Measurements from ENCODE around the gene HMCN1.

The HMCN1 gene

GRCh38 chr1:185720633-185721272, 13.4 kb upstream of the HMCN1 start:
- no peak overlapping the region for H3K4me3 ChIP-seq (ENCODE audit: low read depth, low read length)
- no peak overlapping the region for H4K12ac ChIP-seq (ENCODE audit: low read depth, low read length)
- DNase-seq = peak; percentile 9 to 65
- H3K27ac ChIP-seq (ENCODE audit: low read depth, low read length) = no peak overlapping the region
- H3K79me2 ChIP-seq (ENCODE audit: control insufficient read depth, insufficient read depth, low read length, poor library complexity) = no peaks in the 10 kb centered on the region
- no peak overlapping the region for H3K14ac ChIP-seq (ENCODE audit: low read length)
- no peaks in the 10 kb centered on the region for H3K36me3 ChIP-seq (ENCODE audit: control insufficient read depth in 1 of 2, insufficient read depth in 2 of 2, low read length in 2 of 2)
- no peak overlapping the region for H3K9ac ChIP-seq (ENCODE audit: low read length)
- no peak overlapping the region for H2BK5ac ChIP-seq (ENCODE audit: low read depth, low read length, poor library complexity)
- H3K4ac ChIP-seq (ENCODE audit: low read depth, low read length) = no peak overlapping the region
- no peak overlapping the region for H4K91ac ChIP-seq (ENCODE audit: low read depth, low read length)
- no peaks in the 10 kb centered on the region for H3K27me3 ChIP-seq (ENCODE audit: insufficient read depth, low read length)
- H3K4me1 ChIP-seq (ENCODE audit: control insufficient read depth in 1 of 2, insufficient read depth in 2 of 2, low read length in 2 of 2) = no peaks in the 10 kb centered on the region
- H3K79me1 ChIP-seq (ENCODE audit: low read length) = no peaks in the 10 kb centered on the region
- no peak overlapping the region for H2BK120ac ChIP-seq (ENCODE audit: insufficient read depth, low read length, poor library complexity)
- H2AK5ac ChIP-seq (ENCODE audit: low read length) = no peak overlapping the region
- H3K4me2 ChIP-seq (ENCODE audit: low read length) = no peak overlapping the region
- no peak overlapping the region for H4K8ac ChIP-seq (ENCODE audit: low read depth, low read length)
- H3K9me3 ChIP-seq (ENCODE audit: insufficient read depth, low read depth, low read length) = no peaks in the 10 kb centered on the region
- no peak overlapping the region for H2AFZ ChIP-seq (ENCODE audit: insufficient read depth, low read length, poor library complexity)
- WGBS (ENCODE audit: extremely low coverage, insufficient coverage, insufficient read length) = no CpG with 5 or more reads among the region's 2 CpGs
- no peak overlapping the region for H3K18ac ChIP-seq (ENCODE audit: low read length)
- no peak overlapping the region for H2BK12ac ChIP-seq (ENCODE audit: low read length)
- no peak overlapping the region for H3K23ac ChIP-seq (ENCODE audit: low read length)

DNA sequence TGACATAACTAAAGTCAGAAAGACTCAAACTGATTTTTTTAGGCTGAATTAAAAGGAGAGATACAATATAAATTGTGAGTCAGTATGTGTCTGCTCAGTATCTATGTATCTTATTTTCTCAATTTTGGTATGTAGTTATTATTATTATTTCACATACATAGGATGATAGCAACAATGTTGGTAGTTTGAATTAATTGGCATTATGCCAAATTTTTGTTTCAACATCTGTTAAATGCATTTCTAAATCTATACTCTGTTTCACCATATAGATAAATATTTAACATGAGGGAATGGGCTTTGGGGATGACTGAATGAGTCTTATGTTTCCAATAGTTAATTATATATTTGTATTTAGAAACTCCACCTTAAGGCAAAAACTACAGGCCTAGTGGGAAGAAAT, 12.6 kb upstream of the HMCN1 start:
- no peak overlapping the region for H3K9ac ChIP-seq (ENCODE audit: low read length)
- no peak overlapping the region for H3K14ac ChIP-seq (ENCODE audit: low read length)
- no peak overlapping the region for H3K4ac ChIP-seq (ENCODE audit: low read depth, low read length)
- no peaks in the 10 kb centered on the region for H3K27me3 ChIP-seq (ENCODE audit: insufficient read depth, low read length)
- H3K23ac ChIP-seq (ENCODE audit: low read length) = no peak overlapping the region
- H3K4me3 ChIP-seq (ENCODE audit: low read depth, low read length) = no peak overlapping the region
- no peak overlapping the region for H3K4me2 ChIP-seq (ENCODE audit: low read length)
- H3K27ac ChIP-seq (ENCODE audit: low read depth, low read length) = no peak overlapping the region
- no peaks in the 10 kb centered on the region for H3K79me1 ChIP-seq (ENCODE audit: low read length)
- H3K9me3 ChIP-seq (ENCODE audit: insufficient read depth, low read depth, low read length) = no peaks in the 10 kb centered on the region
- no peak overlapping the region for H2BK5ac ChIP-seq (ENCODE audit: low read depth, low read length, poor library complexity)
- DNase-seq = no peak
- no peak overlapping the region for H4K8ac ChIP-seq (ENCODE audit: low read depth, low read length)
- no peaks in the 10 kb centered on the region for H3K4me1 ChIP-seq (ENCODE audit: control insufficient read depth in 1 of 2, insufficient read depth in 2 of 2, low read length in 2 of 2)
- H3K36me3 ChIP-seq (ENCODE audit: control insufficient read depth in 1 of 2, insufficient read depth in 2 of 2, low read length in 2 of 2) = no peaks in the 10 kb centered on the region
- H2BK120ac ChIP-seq (ENCODE audit: insufficient read depth, low read length, poor library complexity) = no peak overlapping the region
- no peak overlapping the region for H4K12ac ChIP-seq (ENCODE audit: low read depth, low read length)
- no peaks in the 10 kb centered on the region for H3K79me2 ChIP-seq (ENCODE audit: control insufficient read depth, insufficient read depth, low read length, poor library complexity)
- no peak overlapping the region for H4K91ac ChIP-seq (ENCODE audit: low read depth, low read length)
- no peak overlapping the region for H2BK12ac ChIP-seq (ENCODE audit: low read length)
- H2AK5ac ChIP-seq (ENCODE audit: low read length) = no peak overlapping the region
- H3K18ac ChIP-seq (ENCODE audit: low read length) = no peak overlapping the region
- H2AFZ ChIP-seq (ENCODE audit: insufficient read depth, low read length, poor library complexity) = no peak overlapping the region

- H2AK5ac ChIP-seq (ENCODE audit: low read length) = no peak overlapping the region
- H3K27me3 ChIP-seq (ENCODE audit: insufficient read depth, low read length) = no peaks in the 10 kb centered on the region
- no peak overlapping the region for H2BK120ac ChIP-seq (ENCODE audit: insufficient read depth, low read length, poor library complexity)
- H2AFZ ChIP-seq (ENCODE audit: insufficient read depth, low read length, poor library complexity) = no peak overlapping the region
- H4K91ac ChIP-seq (ENCODE audit: low read depth, low read length) = no peak overlapping the region
- H3K23ac ChIP-seq (ENCODE audit: low read length) = no peak overlapping the region
- no peak overlapping the region for H4K8ac ChIP-seq (ENCODE audit: low read depth, low read length)
- H3K27ac ChIP-seq (ENCODE audit: low read depth, low read length) = no peak overlapping the region
- H3K4me2 ChIP-seq (ENCODE audit: low read length) = no peak overlapping the region
- H4K12ac ChIP-seq (ENCODE audit: low read depth, low read length) = no peak overlapping the region
- WGBS (ENCODE audit: extremely low coverage, insufficient coverage, insufficient read length) = no CpG with 5 or more reads among the region's 2 CpGs
- H2BK5ac ChIP-seq (ENCODE audit: low read depth, low read length, poor library complexity) = no peak overlapping the region
- DNase-seq = no peak
- no peak overlapping the region for H3K4me3 ChIP-seq (ENCODE audit: low read depth, low read length)
- H2BK12ac ChIP-seq (ENCODE audit: low read length) = no peak overlapping the region
- H3K79me1 ChIP-seq (ENCODE audit: low read length) = no peaks in the 10 kb centered on the region
- no peak overlapping the region for H3K4ac ChIP-seq (ENCODE audit: low read depth, low read length)
- no peak overlapping the region for H3K9ac ChIP-seq (ENCODE audit: low read length)
- no peaks in the 10 kb centered on the region for H3K36me3 ChIP-seq (ENCODE audit: control insufficient read depth in 1 of 2, insufficient read depth in 2 of 2, low read length in 2 of 2)
- no peaks in the 10 kb centered on the region for H3K79me2 ChIP-seq (ENCODE audit: control insufficient read depth, insufficient read depth, low read length, poor library complexity)
- H3K14ac ChIP-seq (ENCODE audit: low read length) = no peak overlapping the region
- no peaks in the 10 kb centered on the region for H3K4me1 ChIP-seq (ENCODE audit: control insufficient read depth in 1 of 2, insufficient read depth in 2 of 2, low read length in 2 of 2)
- no peak overlapping the region for H3K18ac ChIP-seq (ENCODE audit: low read length)
- no peaks in the 10 kb centered on the region for H3K9me3 ChIP-seq (ENCODE audit: insufficient read depth, low read depth, low read length)
These were observed 12.1 kb upstream of the HMCN1 start for GRCh38 chr1:185722098-185722497.

GRCh38 chr1:185727726-185728125, 6.5 kb upstream of the HMCN1 start:
- Histone ChIP-seq H3K18ac (ENCODE audit: low read length) (no peak overlapping the region), H3K27me3 (ENCODE audit: insufficient read depth, low read length) (no peaks in the 10 kb centered on the region), H3K79me2 (ENCODE audit: control insufficient read depth, insufficient read depth, low read length, poor library complexity) (no peaks in the 10 kb centered on the region), H3K4ac (ENCODE audit: low read depth, low read length) (no peak overlapping the region), H3K4me2 (ENCODE audit: low read length) (no peak overlapping the region), H2BK120ac (ENCODE audit: insufficient read depth, low read length, poor library complexity) (no peak overlapping the region), H3K27ac (ENCODE audit: low read depth, low read length) (no peak overlapping the region), H3K23ac (ENCODE audit: low read length) (no peak overlapping the region), H4K12ac (ENCODE audit: low read depth, low read length) (no peak overlapping the region), H3K14ac (ENCODE audit: low read length) (no peak overlapping the region), H2AK5ac (ENCODE audit: low read length) (no peak overlapping the region), H3K79me1 (ENCODE audit: low read length) (no peaks in the 10 kb centered on the region), H4K91ac (ENCODE audit: low read depth, low read length) (no peak overlapping the region), H2BK5ac (ENCODE audit: low read depth, low read length, poor library complexity) (no peak overlapping the region), H3K9ac (ENCODE audit: low read length) (no peak overlapping the region), H3K4me3 (ENCODE audit: low read depth, low read length) (no peak overlapping the region), H2BK12ac (ENCODE audit: low read length) (no peak overlapping the region), H3K9me3 (ENCODE audit: insufficient read depth, low read depth, low read length) (no peaks in the 10 kb centered on the region), H3K36me3 (ENCODE audit: control insufficient read depth in 1 of 2, insufficient read depth in 2 of 2, low read length in 2 of 2) (no peaks in the 10 kb centered on the region), H3K4me1 (ENCODE audit: control insufficient read depth in 1 of 2, insufficient read depth in 2 of 2, low read length in 2 of 2) (no peaks in the 10 kb centered on the region), H4K8ac (ENCODE audit: low read depth, low read length) (no peak overlapping the region), H2AFZ (ENCODE audit: insufficient read depth, low read length, poor library complexity) (no peak overlapping the region)
- no CpG with 5 or more reads among the region's 2 CpGs for WGBS (ENCODE audit: extremely low coverage, insufficient coverage, insufficient read length)
- no peak for DNase-seq

Data from trophoblast cell (in vitro differentiated cells and primary cell).